HG02884 (cell line): ENCODE results near the gene BPGM.

Experiments
- ATAC-seq: cut with Tn5 transposase; IDR thresholded peaks from one replicate; pipeline ENCODE4 v1.9.1; 2021; ENCODE audit warnings: mild to moderate bottlenecking, moderate library complexity; ENCODE audit not compliant: unreplicated experiment

The BPGM gene

GRCh38 chr7:134694767-134695166 lies 48.1 kb downstream of the BPGM start:
- no peak for ATAC-seq

DNA sequence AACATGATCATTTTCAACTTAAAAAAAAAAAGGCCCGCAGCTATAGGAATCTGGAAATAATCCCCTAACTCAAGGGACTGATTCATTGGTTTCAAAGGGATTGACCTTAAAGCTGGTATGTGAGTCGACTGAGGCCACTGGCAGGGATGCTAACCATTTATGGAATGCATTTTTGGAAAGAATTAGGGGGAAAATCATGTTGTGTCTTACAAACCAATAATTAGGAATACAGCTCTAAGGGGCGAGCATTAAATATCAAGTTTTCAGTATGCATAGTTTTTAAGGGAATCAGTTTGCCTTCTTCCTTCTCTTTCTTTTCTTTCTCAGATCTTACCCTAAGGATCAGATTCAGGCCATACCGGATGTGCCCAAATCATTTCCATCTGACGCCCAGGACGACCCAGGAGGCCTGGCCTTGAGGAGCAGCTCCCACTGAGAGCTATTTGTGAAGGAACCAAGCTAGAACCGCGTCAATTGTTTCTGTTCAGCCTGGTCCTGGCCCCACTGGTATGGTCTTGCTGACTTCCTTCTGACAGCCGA lies 48.7 kb downstream of the BPGM start:
- ATAC-seq = no peak

GRCh38 chr7:134696261-134696660 lies 49.6 kb downstream of the BPGM start:
- no peak for ATAC-seq

GRCh38 chr7:134697205-134697886 lies 50.7 kb downstream of the BPGM start:
- ATAC-seq = no peak

- ATAC-seq = no peak
These were observed 51.8 kb downstream of the BPGM start for GRCh38 chr7:134698481-134698880.

- ATAC-seq = no peak
These were observed 52.6 kb downstream of the BPGM start for GRCh38 chr7:134699021-134699818.

- no peak for ATAC-seq
These were observed 53.2 kb downstream of the BPGM start for GRCh38 chr7:134699899-134700298.

DNA sequence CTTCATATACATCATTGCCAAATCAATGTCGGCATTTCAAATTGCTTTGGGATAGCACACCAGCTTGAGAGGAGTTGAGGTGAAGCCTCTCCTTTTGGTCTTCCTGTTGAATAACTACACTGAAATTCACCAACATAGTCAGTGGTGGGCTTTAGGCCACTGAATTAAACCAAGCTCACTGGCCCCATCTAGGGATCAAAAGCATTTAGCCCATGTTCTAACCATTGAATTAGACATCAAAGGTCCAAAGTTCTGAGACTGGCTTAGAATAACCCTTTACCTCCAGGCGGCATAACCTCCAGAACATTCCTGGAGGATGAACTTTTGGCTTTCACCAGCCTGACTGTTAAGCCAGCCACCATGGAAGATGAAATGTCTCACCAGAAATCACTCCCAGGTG lies 54.6 kb downstream of the BPGM start:
- ATAC-seq = no peak

- no peak for ATAC-seq
These were observed 56.0 kb downstream of the BPGM start for GRCh38 chr7:134702366-134703240.

DNA sequence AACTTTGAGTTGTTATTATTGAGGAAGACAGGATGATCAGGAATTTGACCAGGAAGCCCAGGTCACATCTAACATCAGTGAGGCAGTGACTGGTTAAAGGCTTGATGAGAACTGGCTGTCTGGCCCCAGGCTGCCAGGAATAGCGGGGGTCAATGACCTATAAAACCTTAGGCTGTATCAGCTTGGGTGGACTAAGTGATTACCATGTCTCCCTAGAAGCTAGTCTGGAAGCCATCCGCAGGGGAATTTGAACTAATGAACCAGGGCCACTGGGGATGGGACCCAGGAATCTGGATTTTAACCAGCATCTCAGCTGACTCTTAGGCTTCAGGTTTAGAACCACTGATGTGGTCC lies 56.6 kb downstream of the BPGM start:
- ATAC-seq = no peak

- no peak for ATAC-seq
These were observed 57.1 kb downstream of the BPGM start for GRCh38 chr7:134703782-134704181.

GRCh38 chr7:134704827-134705226 lies 58.2 kb downstream of the BPGM start:
- ATAC-seq = no peak

DNA sequence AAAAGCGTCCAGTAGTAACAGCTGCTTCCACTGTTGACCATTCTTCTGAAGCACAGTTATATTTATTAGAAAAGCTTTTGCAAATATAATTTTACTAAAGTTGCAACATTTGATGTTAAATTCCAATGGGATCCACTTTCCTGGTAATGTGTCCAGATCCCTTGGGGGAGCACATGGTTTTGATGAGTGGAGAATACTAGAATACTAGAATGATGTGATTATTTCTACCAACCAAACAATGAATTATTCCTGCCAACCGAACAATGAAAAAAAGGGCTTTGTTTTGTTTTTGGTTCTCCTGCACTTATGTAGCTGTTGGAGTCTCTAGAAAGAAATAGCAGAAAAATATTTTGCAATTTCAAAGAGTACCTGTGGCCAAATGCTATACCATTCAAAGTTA lies 59.1 kb downstream of the BPGM start:
- no peak for ATAC-seq

- ATAC-seq = no peak
These were observed 59.8 kb downstream of the BPGM start for GRCh38 chr7:134706468-134706867.

GRCh38 chr7:134707663-134708378 lies 61.2 kb downstream of the BPGM start:
- ATAC-seq = no peak

GRCh38 chr7:134708692-134709091 lies 62.0 kb downstream of the BPGM start:
- no peak for ATAC-seq

GRCh38 chr7:134709197-134709596 lies 62.5 kb downstream of the BPGM start:
- no peak for ATAC-seq

DNA sequence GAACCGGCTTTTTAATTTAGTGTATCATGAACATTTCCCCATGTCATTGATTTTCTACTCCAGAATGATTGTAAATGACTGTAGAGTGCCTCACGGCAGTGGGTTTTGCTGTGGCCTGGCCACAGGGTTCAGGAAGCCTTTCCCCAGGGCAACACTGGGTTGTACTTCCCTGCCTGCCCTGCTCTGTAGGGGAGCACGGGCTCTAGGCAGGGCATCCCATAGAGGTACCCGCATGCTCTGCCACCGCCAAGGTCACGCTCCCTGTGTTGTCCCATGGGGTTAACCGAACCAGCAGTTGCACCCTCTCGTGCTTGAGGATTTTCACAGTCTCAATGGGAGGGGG lies 63.8 kb downstream of the BPGM start:
- no peak for ATAC-seq

DNA sequence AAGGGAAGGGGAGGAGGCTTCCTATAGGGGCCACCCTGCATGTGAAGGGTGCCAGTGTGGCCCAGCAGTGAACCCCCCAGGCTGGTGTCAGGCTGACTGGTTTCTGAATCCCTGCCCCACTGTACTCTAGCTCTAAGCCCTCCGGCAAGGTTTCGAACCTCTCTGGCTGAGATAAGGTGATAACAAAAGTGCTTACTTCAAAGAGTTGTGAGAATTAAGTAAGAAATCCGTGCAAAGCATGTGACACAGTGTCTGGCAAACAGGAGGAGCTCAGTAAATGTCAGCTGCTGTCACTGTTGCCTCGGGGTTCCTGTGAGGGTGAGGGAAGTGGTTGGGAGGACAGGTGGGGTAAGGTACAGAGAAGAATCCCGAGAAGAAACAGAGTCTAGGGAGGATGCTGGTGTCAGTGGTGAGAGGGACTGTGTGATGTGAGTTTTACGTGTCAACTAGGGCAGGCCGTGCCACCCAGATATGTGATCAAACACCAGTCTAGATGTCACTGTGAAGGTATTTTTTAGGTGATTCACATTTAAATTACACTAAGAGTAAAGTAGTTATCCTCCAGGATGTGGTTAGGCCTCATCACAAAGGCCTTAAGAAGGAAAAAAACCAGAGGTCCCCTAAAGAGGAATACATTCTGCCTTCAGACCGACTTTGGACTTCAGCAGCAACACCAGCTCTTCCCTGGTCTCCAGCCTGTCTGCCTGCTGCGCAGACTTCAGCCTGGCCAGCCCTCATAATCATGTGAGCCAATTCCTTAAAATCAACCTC lies 64.4 kb downstream of the BPGM start:
- ATAC-seq = no peak

- ATAC-seq = no peak
These were observed 65.5 kb downstream of the BPGM start for GRCh38 chr7:134712196-134712595.
